ENCODE measurements around the gene KCNMB2.
A peak's percentile ranks its signal among the peaks of the same experiment; 100 is the strongest.

KCNMB2 gene

DNA sequence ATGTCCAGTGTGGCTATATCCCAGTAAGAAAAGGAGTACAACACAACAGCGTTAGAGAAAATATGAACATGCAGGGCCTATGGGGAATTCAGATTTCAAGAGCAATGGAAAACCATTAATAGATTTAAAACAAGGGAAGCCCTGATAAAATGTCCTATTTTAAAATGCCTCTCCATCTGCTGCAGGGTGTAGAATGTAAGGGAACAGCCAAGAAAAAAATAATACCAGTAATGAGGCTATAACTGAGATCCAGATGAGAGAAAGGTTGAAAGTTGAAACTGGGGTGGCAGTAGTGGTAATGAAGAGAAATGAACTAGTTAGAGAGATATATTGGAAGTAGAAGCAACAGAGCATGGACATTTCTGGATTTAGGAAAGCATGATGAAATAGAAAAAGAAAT, 226.1 kb downstream of the KCNMB2 start:
- FAIRE-seq, result no peak

DNA sequence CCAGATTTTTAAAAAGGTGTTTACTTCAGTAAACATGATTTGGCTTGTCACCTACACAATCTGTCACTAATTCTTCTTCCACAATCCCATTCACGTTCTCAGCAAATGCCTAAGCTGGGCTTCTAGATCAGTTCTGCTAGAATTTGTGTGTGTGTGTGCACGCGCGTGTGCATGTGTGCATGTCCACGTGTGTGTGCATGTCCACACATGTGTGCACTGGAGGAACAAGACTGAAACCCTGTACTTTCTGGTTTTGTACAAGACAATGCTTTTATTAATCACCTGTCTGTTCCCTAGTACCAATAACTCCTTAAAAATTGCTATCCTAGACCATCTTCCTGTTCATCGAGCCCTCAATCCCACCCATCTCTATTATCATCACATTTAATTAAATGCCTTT, 229.2 kb downstream of the KCNMB2 start:
- FAIRE-seq, result no peak

DNA sequence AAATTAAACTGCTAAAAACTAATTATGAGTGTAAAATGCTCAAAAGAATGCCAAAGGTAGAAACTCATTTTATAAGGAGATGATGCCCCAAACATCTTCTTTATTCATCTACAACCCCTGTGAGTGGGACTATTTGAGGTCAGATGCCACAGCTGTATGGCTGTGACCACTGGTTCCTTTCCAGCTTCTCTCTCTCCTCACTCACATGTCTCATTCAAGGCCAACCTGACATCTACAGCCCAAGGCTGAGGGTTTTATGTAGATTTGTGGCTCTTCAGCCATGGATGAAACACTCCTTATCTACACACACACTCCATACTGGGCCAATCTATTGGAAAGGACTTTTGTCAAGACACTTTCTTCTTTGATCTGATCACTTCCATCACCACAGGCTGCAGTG, 231.3 kb downstream of the KCNMB2 start:
- FAIRE-seq, result no peak

DNA sequence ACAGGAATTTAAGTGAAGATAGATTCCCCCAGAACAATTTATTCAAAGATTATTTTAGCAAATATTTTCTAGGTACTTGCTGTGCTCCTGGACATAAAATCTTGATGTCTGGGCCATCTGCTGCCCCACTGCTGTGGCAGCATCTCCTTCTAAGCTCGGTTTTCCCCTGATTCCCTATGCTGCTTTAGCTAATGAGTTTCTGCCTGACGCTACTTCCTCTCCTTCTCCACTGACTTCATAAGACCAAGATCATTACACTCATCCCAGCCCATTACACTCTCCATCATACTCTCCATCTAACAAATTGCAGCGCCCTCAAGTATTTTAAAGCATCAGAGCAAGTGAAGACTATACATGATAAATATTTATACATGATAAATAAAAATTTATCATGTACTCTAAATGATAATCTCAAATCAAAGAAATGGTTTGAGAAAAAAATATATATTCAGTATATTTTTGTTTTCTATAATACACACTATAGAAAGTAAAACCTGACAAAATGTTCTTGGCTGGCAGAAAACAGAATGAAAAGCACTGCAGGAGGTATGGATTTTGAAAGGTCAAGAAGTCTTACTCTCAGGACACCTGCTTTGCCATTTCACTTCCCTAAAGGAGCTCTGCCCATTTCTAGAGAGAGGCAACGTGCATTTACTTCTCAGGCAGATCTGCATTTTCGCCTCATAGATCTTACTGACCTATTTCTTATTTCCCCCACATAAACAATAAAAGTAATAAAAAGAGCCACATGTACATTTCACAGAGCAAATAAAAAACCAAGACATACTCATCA, 232.0 kb downstream of the KCNMB2 start:
- FAIRE-seq, result no peak

DNA sequence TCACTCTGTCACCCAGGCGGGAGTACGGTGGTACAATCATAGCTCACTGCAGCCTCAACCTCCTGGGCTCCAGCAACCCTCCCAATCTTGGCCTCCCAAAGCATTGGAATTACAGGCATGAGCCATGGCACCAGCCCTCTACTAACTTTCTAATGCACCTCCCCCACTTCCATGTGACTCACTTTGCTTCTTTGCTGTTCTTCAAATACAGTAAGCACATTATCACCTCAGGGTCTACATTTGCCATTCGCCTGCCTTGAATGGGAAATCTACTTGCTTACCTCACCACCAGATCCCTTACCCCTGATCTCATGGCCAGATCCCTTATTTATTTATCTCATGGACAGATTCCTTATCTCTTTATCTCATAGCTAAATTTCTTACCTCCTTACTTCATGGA, 235.3 kb downstream of the KCNMB2 start:
- FAIRE-seq, result no peak

DNA sequence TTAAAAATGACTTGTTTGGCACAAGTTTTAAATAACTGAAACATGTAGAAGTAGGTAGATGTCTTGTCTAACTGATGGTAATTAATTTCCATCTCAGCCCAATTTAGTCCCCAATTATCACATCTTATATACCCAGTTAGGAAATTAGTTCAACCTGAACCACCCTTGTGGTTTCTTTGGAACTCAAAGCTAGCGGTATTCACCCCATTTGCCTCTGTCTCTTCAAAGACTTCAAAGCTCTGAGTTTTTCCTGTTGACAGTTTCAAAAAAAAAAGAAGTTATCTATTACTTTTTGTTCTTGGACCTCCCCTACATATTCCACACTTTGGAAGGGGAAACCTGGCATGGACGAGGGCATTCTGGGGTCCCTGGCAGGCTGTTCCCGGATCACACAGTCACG, 236.5 kb downstream of the KCNMB2 start:
- FAIRE-seq, result no peak

DNA sequence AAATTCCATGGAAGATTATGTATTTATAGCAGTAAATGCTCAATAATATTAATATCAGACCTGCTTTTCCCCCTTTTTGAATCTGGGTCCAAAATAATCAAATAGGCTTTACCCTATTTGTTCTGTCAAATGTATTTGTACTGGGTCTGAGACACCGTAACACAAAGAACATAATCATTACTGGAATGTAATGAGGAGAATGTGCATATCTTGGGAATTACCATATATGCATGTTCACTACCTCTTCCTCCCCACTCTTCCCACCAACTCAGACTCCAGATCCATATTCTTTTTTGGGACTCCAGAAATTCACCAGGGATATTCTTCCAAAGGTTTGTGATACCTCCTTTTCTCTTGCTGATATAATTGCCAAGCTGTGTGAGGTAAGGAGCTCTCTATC, 237.1 kb downstream of the KCNMB2 start:
- no peak for FAIRE-seq

DNA sequence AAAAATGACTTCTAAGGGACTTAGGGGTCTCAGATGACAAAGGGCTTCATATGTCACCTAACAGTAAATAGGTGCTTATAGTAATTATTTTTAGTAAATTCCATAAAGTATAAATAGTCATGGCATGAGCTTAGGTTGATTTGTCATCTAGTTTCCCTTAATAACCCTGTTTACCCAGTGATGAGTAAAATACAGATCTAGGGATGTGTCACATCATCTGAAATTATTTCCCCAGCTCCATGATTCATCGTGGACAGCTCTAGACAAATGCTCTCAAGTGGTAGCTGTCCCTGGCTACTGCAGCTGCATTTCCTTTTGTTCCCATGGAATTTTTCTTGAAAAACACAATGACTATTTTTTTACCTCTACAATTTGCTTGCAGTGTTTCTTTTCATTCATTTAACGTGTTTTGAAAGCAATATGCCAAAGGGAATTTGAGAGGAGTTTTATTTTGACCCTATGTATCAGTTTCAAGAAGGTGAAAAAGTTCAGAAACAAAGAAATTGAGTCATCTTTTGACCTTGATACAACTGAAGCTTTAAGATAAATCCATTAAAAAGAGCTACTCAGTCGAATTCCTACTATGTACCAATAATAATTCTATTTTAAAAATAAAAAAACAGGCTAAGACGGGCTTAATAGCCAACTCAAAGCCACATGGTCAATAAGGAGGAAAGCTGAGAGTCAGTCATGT, 241.6 kb downstream of the KCNMB2 start:
- FAIRE-seq, result no peak

DNA sequence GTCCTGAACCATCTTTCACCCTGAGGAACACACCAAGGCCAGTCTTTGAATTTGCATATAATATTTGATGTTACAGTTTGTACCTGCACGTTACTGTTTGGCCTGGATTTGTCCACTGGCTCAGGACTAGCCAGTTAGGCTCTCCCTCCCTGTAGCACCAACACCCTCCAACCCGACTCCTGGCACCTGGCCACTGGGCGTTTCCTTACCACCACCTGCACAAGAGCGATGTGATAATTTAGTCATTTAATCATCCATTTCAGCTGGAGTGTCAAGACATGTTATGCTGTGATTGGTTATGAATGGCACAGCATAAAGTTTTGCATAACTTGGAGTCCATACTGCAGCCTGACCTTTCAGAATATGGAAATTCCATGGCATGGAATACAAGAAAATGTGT, 242.4 kb downstream of the KCNMB2 start:
- FAIRE-seq, result no peak

DNA sequence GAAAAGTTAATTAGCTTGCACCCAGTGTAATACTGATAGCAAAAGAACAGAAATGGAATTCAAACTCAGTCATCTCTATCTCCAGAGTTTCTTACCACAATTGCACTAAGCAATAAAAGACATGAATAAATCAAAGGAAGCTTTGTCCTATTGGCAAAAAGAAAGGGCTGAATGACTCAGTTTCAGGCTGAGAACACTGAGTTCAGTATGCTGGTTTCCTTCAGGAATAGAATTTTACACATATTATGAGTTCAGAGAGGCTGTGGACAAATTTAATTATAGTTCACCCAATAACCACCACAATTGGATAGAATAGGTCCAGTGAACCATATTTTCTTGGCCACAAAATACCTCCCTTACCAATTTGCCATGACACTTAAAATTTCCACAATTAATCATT, 249.7 kb downstream of the KCNMB2 start:
- no peak for FAIRE-seq

DNA sequence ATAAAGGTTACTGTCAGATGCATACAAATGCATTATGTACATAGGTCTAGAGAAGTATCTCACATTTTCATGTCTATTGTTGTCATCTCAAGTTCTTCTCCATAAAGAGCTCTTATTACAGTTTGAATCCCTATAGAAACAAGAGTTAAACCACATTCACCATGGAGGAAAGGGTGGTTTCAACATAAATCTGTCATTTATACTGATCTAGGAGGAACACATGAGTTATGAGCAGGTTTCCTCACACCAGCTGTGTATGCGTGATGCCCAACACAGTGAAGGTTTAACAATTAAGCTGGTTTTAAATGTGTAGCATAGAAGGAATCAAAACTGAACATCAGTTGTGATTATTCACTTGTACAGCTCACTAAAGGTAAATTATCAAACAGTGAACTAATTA, 251.7 kb downstream of the KCNMB2 start:
- FAIRE-seq, result no peak

DNA sequence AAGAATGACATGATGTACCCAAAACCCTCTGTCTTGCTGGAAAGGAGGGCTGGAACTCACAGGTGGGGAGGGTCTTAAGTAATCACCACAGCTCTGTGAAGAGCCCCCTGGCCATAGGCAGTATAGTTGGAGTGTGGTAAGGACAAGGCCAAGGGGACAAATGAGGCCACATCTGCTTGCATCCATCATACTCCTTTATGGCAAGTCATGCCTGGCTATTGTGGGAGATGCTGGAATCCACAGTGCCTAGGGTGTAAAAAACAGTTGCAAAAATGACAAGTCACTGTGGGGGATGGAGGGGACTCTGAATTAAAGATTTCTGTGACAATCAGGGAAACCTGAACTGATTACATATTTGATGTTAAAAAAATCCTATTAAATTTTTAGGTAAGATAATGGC, 258.5 kb downstream of the KCNMB2 start:
- FAIRE-seq, result no peak

DNA sequence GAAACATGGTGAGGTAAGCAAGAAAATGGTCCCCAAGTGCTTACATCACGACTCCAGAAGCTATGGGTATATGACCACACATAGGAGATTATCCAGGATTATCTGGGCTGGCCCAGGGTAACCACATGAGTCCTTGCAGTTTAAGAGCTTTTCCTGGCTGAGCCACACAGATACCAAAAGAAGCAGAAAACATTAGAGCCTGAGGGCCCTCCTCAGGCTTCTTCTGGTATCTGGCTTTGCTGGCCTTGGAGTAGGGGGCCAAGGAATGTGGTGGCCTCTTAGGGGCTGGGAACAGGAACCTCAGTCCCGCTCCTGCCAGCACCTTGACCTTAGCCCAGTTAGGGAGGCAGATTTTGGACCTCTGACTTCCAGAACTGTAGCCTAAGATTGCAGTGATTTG, 259.1 kb downstream of the KCNMB2 start:
- FAIRE-seq, result no peak

DNA sequence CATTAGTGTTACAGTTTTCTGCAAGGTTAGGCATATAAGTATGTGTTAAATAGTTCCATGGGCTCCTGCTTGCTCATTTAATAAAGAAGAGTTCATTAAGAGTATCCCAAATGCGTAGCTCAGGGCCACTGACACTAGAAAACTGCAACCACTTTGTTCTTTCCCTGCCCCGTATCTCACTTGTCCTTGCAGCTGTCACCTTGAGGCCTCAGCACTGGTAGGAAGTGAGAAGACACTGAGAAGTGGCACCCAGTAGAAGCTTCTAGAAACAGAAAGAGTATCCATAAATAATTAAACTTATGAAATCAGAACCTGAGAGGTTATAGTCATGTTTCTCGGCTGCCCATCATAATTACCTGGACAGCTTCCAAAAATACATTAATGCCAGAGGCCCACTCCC, 266.0 kb downstream of the KCNMB2 start:
- FAIRE-seq, result no peak

DNA sequence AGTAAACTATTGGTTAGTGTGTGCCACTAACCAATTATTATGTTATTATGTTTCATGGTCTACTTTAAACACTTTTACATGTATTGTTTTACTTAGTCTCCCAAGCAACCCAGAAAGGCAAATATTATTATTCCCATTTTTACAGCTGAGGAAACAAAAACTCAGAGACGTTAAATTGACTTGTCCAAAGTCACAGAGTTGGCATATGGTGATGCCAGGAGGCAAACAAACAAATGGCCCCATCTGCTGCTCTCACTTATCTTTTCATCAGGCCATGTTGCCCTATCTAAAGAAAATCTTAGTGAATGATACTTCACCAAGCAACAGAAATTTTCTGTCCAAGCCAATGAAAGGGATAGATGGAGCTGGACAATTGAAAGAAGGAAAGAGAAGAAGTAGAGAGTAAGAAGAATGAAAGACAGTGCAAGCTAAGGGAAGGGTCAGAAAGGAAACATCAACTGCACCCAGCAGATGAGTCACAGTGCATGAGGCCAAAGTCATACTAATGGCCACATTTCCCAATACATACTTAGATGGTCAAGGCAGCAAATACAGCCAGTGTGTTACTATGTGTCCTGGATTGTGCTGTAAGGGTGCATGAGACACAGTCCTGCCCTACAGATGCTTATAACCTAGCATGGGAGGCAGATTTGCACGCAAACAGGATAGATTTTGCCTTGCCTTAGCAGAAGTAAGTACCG, 266.9 kb downstream of the KCNMB2 start:
- no peak for FAIRE-seq

DNA sequence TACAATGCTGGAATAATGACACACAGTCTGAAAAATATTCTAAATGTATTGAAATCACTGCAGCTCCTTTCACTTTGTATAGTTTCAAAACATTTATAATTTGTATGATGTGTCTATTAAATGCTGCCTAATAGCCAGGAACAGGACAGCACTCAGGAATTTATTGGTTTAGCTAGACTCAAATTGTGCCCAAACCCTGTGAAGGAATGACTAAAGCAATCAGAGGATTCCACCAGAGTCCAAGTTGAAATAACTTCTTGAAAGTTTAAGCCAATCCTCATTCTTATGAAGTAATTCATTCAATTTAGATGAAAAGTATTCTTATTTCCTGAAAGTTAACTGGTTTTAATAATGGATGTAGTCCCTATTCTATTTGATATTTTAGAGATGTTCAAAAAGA, 268.4 kb downstream of the KCNMB2 start:
- no peak for FAIRE-seq

DNA sequence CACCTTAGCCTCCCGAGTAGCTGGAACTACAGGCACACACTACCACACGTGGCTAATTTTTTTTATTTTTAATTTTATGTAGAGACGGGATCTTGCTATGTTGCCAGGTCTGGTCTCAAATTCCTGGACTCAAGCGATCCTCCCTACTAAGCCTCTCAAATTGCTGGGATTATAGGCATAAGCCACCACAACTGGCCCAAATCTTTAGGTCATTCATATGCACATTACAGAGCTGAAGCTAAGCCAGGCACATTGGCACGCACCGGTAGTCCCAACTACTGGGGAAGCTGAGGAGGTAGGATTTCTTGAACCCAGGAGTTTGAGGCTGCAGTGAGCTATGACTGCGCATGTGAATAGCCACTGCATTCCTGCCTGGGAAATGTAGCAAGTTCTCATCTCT, 269.5 kb downstream of the KCNMB2 start:
- no peak for FAIRE-seq

DNA sequence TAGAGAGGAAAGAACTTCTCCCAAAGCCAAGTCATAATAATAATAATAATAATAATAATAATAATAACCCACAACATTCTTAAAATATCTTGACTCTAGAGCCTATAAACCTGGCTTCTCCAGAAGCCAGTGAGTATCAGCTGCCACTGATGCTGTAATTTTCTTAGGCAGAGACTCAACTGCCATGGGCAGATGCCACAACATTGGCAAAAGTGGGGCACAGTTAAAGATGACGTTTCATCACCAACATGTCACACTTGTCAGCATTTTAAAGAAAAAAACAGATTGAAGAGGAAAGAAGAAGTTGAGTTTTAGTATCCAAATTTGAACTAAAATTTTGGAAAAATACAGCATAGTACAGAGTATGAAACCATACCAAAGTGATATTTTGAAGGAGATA, 270.4 kb downstream of the KCNMB2 start:
- no peak for FAIRE-seq

DNA sequence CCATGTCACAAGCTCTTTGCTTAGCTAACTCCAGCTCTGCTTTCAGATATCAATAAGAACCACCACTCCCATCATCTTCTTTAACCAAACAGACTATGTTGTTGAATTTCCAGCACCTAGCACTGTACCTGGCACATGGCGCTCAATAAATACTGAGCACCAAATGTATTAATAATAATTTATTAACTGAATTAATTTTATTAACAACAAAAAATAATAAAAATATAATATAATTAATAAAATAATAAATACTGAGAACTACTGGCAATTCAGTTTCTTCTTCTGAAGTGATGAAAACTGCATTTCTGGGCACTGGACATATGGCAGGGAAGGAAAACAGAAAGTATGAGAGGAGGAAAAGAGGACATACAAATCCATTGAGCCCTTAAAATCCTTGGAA, 271.5 kb downstream of the KCNMB2 start:
- FAIRE-seq, result no peak

DNA sequence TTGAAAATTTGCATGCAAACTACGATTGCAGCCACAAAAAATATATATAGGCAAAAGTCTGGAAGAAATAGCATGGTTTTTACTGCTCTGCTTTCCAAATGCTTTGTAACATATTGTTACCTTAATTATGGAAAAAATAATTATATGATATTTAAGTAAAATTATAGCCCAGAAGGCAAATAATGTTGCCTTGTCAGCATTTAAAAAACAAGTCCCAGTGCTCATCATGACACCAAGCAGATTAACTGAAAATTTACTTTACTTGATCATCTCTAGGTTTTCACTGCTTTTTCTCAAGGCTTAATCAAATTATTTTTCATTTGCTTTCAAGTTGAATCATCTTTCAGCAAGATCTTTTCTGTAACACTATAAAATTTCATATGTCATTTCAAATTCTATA, 272.5 kb downstream of the KCNMB2 start:
- FAIRE-seq, result no peak

DNA sequence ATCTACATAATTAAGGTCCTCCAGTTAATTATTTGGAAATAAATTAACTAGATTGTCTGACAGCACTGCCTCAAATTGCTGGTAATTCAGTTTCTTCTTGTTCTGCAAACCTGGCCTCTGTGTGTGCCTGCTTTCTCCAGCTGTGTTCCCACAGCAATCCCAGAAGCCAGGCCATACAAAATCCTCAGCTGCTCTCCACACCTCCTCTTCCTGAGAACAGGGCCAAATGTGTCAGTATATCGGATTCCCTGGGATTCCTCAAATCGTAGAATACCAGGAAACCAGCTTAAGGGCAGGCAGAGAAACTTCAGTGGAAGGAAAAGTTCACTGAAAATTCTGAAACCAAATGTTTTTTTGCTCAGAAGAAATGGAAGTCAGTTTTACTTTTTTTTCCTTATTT, 273.9 kb downstream of the KCNMB2 start:
- no peak for FAIRE-seq

DNA sequence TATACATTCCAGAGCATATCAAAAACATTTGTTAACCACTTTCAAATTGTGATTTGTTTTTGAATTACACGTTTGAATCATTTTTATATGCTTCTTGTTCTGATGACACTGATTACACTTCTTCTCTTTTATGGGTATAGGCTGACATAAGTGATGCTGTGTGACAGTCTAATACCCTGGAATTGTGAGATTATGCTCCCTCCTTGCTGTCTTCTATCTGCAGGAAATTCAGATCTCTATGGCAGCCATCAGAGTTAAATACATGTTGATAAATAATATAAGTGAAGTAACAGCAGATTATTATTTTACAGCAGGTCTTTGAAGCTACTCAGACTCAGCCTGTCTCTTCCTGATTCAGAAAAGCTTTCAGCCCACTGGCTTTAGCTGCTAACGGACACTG, 286.5 kb downstream of the KCNMB2 start:
- no peak for FAIRE-seq

DNA sequence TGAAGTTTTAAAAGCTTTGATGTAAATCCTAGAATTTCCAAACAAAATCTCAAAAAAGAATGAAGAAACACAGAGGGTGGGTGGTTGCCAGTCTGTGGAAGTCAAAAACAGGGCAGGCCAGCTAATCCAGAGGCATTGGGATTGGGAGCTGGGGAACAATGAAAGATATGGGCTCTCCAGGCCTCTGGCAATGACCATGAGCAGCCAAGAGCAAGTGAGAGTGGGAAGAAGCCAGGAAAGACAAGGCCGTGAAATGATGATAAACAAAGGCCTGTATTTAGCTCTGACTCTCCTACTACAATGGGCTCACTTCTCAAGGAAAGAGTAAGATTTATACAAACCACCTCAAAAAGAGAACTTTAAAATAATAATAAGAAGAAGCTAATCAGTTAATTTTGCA, 286.9 kb downstream of the KCNMB2 start:
- FAIRE-seq, result no peak

DNA sequence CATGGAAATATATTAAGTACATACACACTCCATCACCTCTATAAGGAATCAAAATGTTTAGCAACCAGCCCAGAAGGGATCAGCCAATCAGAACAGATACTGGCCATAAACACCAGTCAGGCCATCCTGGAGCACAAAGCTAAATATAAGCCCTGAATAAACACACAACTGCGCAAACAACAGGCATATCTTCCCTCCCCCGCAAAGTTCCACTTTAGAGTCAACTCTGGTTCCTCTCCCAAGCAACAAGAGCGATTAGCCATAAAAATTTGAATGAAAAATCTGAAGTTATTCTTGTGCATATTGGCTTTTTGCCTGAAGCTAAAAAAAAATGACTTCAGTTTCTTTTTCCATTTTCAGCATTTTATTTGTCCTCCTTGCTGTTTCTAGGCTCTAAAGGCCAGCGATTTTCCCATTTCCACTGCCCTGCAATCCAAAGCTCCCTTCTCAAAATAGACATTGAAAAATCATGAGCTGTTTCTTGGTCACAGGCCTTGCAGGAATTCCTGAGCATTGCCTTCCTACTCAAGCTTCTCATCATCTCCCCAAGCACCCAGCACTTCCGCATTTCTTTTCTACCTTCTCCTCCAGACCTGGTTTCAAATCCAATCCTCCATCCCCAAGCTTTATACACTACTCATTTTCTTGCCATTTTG, 287.5 kb downstream of the KCNMB2 start:
- peak; percentile 73 for FAIRE-seq
